Subcutaneous adipose tissue (tissue), 4 donors: Measurements from ENCODE around the gene FOXP1. TPM values are rescaled to one million over a fixed set of nuclear protein-coding genes. Genes with fewer than 3 reads are reported as not detected.

Source experiments
- CTCF ChIP-seq: fragments of 450-650 bp; IDR thresholded peaks from one replicate; pipeline ENCODE4 v1.5.1; 2016; ENCODE audit warnings: low read depth, mild to moderate bottlenecking, control low read depth, antibody characterized with exemption, moderate library complexity
- total RNA-seq, 4 donors: library from RNA; depleted of rRNA; stranded (reverse); fragments of >200 nt; gene quantifications; one replicate each; pipeline ENCODE4 v1.1.0, GENCODE V29; 2016

FOXP1 gene
- total RNA-seq, 4 donors from 2014 or later, result 70.5 to 96.7 (median 88.0) TPM

GRCh38 chr3:71438071-71438685, 145.3 kb downstream of the FOXP1 start:
- TF ChIP-seq CTCF, result no peak

- no peak for TF ChIP-seq CTCF
These were observed 147.2 kb downstream of the FOXP1 start for GRCh38 chr3:71436337-71436736.

GRCh38 chr3:71433631-71434030, 149.9 kb downstream of the FOXP1 start:
- no peak for TF ChIP-seq CTCF

- TF ChIP-seq CTCF, result no peak
These were observed 151.2 kb downstream of the FOXP1 start for GRCh38 chr3:71432044-71432975.

- TF ChIP-seq CTCF, result no peak
These were observed 152.5 kb downstream of the FOXP1 start for GRCh38 chr3:71430941-71431552.

GRCh38 chr3:71429597-71429988, 153.9 kb downstream of the FOXP1 start:
- no peak for TF ChIP-seq CTCF
